HEK293T (cell line): Measurements from ENCODE around the gene IKZF1.

Experiments
- ARNT ChIP-seq: fragments of 450-650 bp; IDR thresholded peaks from 2 replicates; pipeline ENCODE4 v1.6.1; 2017; ENCODE audit warnings: mild to moderate bottlenecking
- FOXA1 ChIP-seq: fragments of 450-650 bp; IDR thresholded peaks from 2 replicates; pipeline ENCODE4 v1.6.1; 2016; ENCODE audit warnings: mild to moderate bottlenecking
- FOXK2 ChIP-seq: fragments of 450-650 bp; IDR thresholded peaks from 2 replicates; pipeline ENCODE4 v1.6.1; 2016; ENCODE audit warnings: mild to moderate bottlenecking
- FOXM1 ChIP-seq: fragments of 450-650 bp; IDR thresholded peaks from 2 replicates; pipeline ENCODE4 v1.6.1; 2017; ENCODE audit warnings: mild to moderate bottlenecking, borderline replicate concordance
- HDGF ChIP-seq: fragments of 450-650 bp; IDR thresholded peaks from 2 replicates; pipeline ENCODE4 v1.6.1; 2017; ENCODE audit warnings: antibody characterized with exemption, borderline replicate concordance
- L3MBTL2 ChIP-seq: fragments of 450-650 bp; conservative IDR thresholded peaks from 2 replicates; pipeline ENCODE4 v1.6.1; 2016; ENCODE audit warnings: mild to moderate bottlenecking
- LEF1 ChIP-seq: fragments of 450-650 bp; IDR thresholded peaks from 2 replicates; pipeline ENCODE4 v1.6.1; 2017; ENCODE audit warnings: mild to moderate bottlenecking, borderline replicate concordance
- PKNOX1 ChIP-seq: fragments of 450-650 bp; IDR thresholded peaks from 2 replicates; pipeline ENCODE4 v1.6.1; 2016
- SP1 ChIP-seq: fragments of 450-650 bp; IDR thresholded peaks from 2 replicates; pipeline ENCODE4 v1.6.1; 2017
- ZNF384 ChIP-seq: fragments of 450-650 bp; IDR thresholded peaks from 2 replicates; pipeline ENCODE4 v1.6.1; 2016

GRCh38 chr7:50376056-50376820 lies 71.7 kb downstream of the IKZF1 start:
- TF ChIP-seq LEF1, result no peak
- TF ChIP-seq FOXA1, result no peak
- no peak for TF ChIP-seq FOXM1
- no peak for TF ChIP-seq L3MBTL2
- no peak for TF ChIP-seq HDGF
- TF ChIP-seq PKNOX1, result no peak
- TF ChIP-seq ZNF384, result no peak
- TF ChIP-seq ARNT, result no peak
- no peak for TF ChIP-seq SP1
- TF ChIP-seq FOXK2, result no peak
